ENCODE data around the gene ADAMTSL1. TPM values are rescaled to one million over a fixed set of nuclear protein-coding genes. Genes with fewer than 3 reads are reported as not detected.

Gene ADAMTSL1
- total and polyA plus RNA-seq, 2 of the 8 experiments (the other 6 are each of a cell fraction or from before 2014, with no cell fraction given) = 0.84 to 1.1 TPM

- Histone ChIP-seq H3K9me3 (ENCODE audit: insufficient read depth in 2 of 2, low read depth in 1 of 2, low read length in 1 of 2) (no peaks in the 10 kb centered on the region), H4K8ac (ENCODE audit: extremely low read depth, insufficient read depth, low read length) (no peak overlapping the region), H3K4me2 (ENCODE audit: insufficient read depth in 1 of 2, low read depth in 2 of 2, low read length in 2 of 2) (no peak overlapping the region), H3K18ac (ENCODE audit: extremely low read depth, low read length) (no peak overlapping the region), H2AK5ac (ENCODE audit: low read depth, low read length) (no peak overlapping the region), H3K23ac (ENCODE audit: insufficient read length) (no peak overlapping the region), H3K14ac (ENCODE audit: insufficient read length) (no peak overlapping the region), H3K4me1 (replicated peaks in 1 of 4; ENCODE audit: control insufficient read depth in 3 of 4, insufficient read depth in 4 of 4, low read length in 3 of 4) (peaks cover 0 to 4% (median 0%) of the 10 kb centered on the region in 4 experiments; a peak in 1 of 7 replicates), H3K27me3 (replicated peaks in 1 of 4; ENCODE audit: control insufficient read depth in 3 of 4, extremely low read depth in 1 of 4, insufficient read depth in 3 of 4, low read length in 3 of 4) (no peaks in the 10 kb centered on the region), H2BK20ac (ENCODE audit: low read length) (no peak overlapping the region), H2BK120ac (replicated peaks; ENCODE audit: low read depth, low read length) (no peak overlapping the region), H3K56ac (replicated peaks; ENCODE audit: insufficient read length, low read depth, low read length) (no peak overlapping the region), H2BK15ac (ENCODE audit: low read length) (no peak overlapping the region), H3K79me1 (ENCODE audit: low read depth, low read length) (no peaks in the 10 kb centered on the region), H3K79me2 (ENCODE audit: control insufficient read depth in 1 of 2, insufficient read depth in 2 of 2, low read length in 2 of 2) (no peaks in the 10 kb centered on the region), H3K23me2 (ENCODE audit: low read depth, low read length) (no peaks in the 10 kb centered on the region), H2BK12ac (ENCODE audit: low read depth, low read length) (no peak overlapping the region), H2AFZ (ENCODE audit: low read length) (no peak overlapping the region), H3K4me3 (ENCODE audit: extremely low read depth in 1 of 4, insufficient read depth in 2 of 4, low read depth in 3 of 4, low read length in 4 of 4) (no peak overlapping the region), H3K4ac (replicated peaks; ENCODE audit: insufficient read length, low read depth, low read length) (no peak overlapping the region), H2BK5ac (ENCODE audit: low read depth, low read length) (no peak overlapping the region), H3K36me3 (ENCODE audit: control insufficient read depth in 2 of 4, insufficient read depth in 4 of 4, low read length in 3 of 4) (no peaks in the 10 kb centered on the region), H4K91ac (replicated peaks; ENCODE audit: insufficient read length, low read length) (no peak overlapping the region), H4K20me1 (replicated peaks in 1 of 2; ENCODE audit: control insufficient read depth in 1 of 2, insufficient read depth in 2 of 2, low read length in 2 of 2) (no peaks in the 10 kb centered on the region), H3K9ac (replicated peaks in 1 of 4; ENCODE audit: extremely low read depth in 1 of 4, low read depth in 3 of 4, low read length in 3 of 4) (no peak overlapping the region), H3K27ac (ENCODE audit: low read depth, low read length) (no peak overlapping the region), H4K5ac (ENCODE audit: insufficient read length, low read depth, low read length) (no peak overlapping the region)
- 92% methylated on average over 1 of the region's 1 CpG; no CpG with 5 or more reads in 1 of the 2 experiments for WGBS, 2 experiments (ENCODE audit: extremely low coverage in 1 of 2, insufficient coverage in 1 of 2, insufficient read length in 1 of 2, insufficient replicate concordance in 2 of 2, low coverage in 1 of 2, low lambda C conversion rate in 2 of 2, missing lambda C conversion rate in 1 of 2)
- DNase-seq (ENCODE audit: low read depth in 1 of 2, low spot score in 2 of 2) (no peak), FAIRE-seq (no peak)
- CTCF ChIA-PET (ENCODE audit: partially characterized antibody) = no interaction called here
- POLR2A ChIA-PET (ENCODE audit: partially characterized antibody) = no interaction called here
- no peak for TF ChIP-seq POLR2A (IDR thresholded peaks at IDR 0.05; ENCODE audit: control extremely low read depth in 1 of 2, low read depth in 2 of 2, low read length in 2 of 2)
- no peak for TF ChIP-seq KDM5A (IDR thresholded peaks at IDR 0.05; ENCODE audit: low read length)
- TF ChIP-seq SIRT6 (IDR thresholded peaks at IDR 0.05; ENCODE audit: low read length) = no peak
- no peak for TF ChIP-seq SIX5 (IDR thresholded peaks at IDR 0.05; ENCODE audit: low read depth, low read length)
These were observed 267.4 kb downstream of the ADAMTSL1 start for GRCh38 chr9:18741359-18741758.

Data from H1 (cell line).